Mammary epithelial cell (primary cell): ENCODE measurements around the gene MUC12.

Source experiments
- CTCF ChIP-seq, 2 donors: IDR thresholded peaks in 1 of 2; conservative IDR thresholded peaks in 1 of 2; 2 replicates each; pipeline ENCODE4 v1.5.1; 2011 to 2012; ENCODE audit warnings: inconsistent platforms in 2 of 2, low read length in 2 of 2, mild to moderate bottlenecking in 2 of 2, control low read depth in 1 of 2, low read depth in 1 of 2; ENCODE audit not compliant: insufficient read depth in 1 of 2; ENCODE audit errors: extremely low read depth in 1 of 2
- EZH2 ChIP-seq: IDR thresholded peaks from 2 replicates; pipeline ENCODE4 v1.6.1; 2012; ENCODE audit warnings: low read length, inconsistent platforms, borderline replicate concordance

- TF ChIP-seq CTCF (conservative IDR thresholded peaks at IDR 0.05 in 1 of 2, IDR thresholded peaks at IDR 0.05 in 1 of 2; ENCODE audit: extremely low read depth in 1 of 2, insufficient read depth in 1 of 2, low read depth in 1 of 2, low read length in 2 of 2) (no peak), EZH2 (no peak)
These were observed 2.0 kb upstream of the MUC12 start for GRCh38 chr7:100967292-100967863.
